22Rv1 (cell line): Measurements from ENCODE around the gene CLSTN1.

Source experiments
- ZFX ChIP-seq: fragments of 450-650 bp; IDR thresholded peaks from 2 replicates; pipeline ENCODE4 v1.6.1; 2017; ENCODE audit warnings: antibody characterized with exemption, borderline replicate concordance
- TF ChIP-seq, protein P1 (sequence below): fragments of 450-650 bp; IDR thresholded peaks from 2 replicates; pipeline ENCODE4 v1.5.1; 2017; ENCODE audit warnings: mild to moderate bottlenecking

DNA sequence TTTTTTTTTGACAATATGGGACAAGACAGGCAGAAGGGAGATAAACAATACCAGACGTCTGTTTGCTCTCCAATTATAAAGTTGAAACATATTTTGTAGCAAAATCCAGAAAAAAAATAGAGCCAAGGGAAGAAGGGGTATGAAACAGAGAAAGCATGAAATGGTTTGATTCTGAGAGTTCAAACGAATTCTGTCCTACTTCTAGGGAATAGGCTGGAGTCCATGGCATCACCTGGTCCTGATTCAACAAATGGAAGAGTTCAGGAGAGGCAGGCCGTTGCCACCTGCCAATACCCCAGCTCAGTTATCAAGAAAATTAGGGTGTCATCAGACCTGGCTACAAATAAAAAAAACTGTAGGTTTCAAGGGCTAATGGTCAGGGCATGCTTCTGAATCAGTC, 71.8 kb downstream of the CLSTN1 start:
- TF ChIP-seq, protein P1, sequence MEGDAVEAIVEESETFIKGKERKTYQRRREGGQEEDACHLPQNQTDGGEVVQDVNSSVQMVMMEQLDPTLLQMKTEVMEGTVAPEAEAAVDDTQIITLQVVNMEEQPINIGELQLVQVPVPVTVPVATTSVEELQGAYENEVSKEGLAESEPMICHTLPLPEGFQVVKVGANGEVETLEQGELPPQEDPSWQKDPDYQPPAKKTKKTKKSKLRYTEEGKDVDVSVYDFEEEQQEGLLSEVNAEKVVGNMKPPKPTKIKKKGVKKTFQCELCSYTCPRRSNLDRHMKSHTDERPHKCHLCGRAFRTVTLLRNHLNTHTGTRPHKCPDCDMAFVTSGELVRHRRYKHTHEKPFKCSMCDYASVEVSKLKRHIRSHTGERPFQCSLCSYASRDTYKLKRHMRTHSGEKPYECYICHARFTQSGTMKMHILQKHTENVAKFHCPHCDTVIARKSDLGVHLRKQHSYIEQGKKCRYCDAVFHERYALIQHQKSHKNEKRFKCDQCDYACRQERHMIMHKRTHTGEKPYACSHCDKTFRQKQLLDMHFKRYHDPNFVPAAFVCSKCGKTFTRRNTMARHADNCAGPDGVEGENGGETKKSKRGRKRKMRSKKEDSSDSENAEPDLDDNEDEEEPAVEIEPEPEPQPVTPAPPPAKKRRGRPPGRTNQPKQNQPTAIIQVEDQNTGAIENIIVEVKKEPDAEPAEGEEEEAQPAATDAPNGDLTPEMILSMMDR, result no peak
- no peak for TF ChIP-seq ZFX
